Adipocyte (in vitro differentiated cells): ENCODE measurements around the gene PDE7B.

Experiments used
- DNase-seq: peaks from one replicate; pipeline ENCODE4 v3.0.0-alpha.2; 2015; ENCODE audit warnings: low read depth
- H3K27me3 ChIP-seq: replicated peaks from 2 replicates; pipeline ENCODE4 v1.7.0; 2013; ENCODE audit warnings: mild to moderate bottlenecking, low read length, moderate library complexity; ENCODE audit not compliant: control insufficient read depth, insufficient read depth
- H3K36me3 ChIP-seq: 2 replicates; pipeline ENCODE4 v1.7.0; 2013; ENCODE audit warnings: low read length, mild to moderate bottlenecking, moderate library complexity; ENCODE audit not compliant: control insufficient read depth, insufficient read depth, severe bottlenecking
- H3K4me1 ChIP-seq: 2 replicates; pipeline ENCODE4 v1.7.0; 2013; ENCODE audit warnings: mild to moderate bottlenecking, low read length, moderate library complexity; ENCODE audit not compliant: control insufficient read depth, insufficient read depth
- H3K4me3 ChIP-seq: 2 replicates; pipeline ENCODE4 v1.7.0; 2013; ENCODE audit warnings: mild to moderate bottlenecking, low read length, moderate library complexity
- H3K9ac ChIP-seq: 2 replicates; pipeline ENCODE4 v1.7.0; 2013; ENCODE audit warnings: mild to moderate bottlenecking, low read length, moderate library complexity
- H3K9me3 ChIP-seq: 2 replicates; pipeline ENCODE4 v1.7.0; 2013; ENCODE audit warnings: mild to moderate bottlenecking, low read length, moderate library complexity; ENCODE audit not compliant: control insufficient read depth

PDE7B gene

DNA sequence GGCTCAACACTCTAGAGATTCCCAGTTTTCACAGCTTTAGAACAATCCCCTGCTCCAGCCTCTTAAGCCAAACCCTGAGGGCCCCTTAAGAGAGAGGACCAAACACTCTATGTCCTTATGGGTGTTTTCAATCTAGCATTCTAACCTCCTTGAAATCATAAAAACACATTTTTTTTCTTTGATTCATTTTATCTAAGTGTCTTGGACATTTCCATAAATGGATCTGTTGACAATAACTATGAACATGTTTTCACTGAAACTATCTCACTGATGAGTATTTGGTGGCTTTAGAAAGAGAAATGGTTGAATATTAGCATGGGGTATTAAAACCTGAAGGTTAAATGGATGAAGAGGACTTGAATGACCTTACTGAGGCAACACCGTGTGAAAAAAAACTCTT is 27.6 kb upstream of the PDE7B start:
- H3K36me3 ChIP-seq = no peaks in the 10 kb centered on the region
- DNase-seq = no peak

DNA sequence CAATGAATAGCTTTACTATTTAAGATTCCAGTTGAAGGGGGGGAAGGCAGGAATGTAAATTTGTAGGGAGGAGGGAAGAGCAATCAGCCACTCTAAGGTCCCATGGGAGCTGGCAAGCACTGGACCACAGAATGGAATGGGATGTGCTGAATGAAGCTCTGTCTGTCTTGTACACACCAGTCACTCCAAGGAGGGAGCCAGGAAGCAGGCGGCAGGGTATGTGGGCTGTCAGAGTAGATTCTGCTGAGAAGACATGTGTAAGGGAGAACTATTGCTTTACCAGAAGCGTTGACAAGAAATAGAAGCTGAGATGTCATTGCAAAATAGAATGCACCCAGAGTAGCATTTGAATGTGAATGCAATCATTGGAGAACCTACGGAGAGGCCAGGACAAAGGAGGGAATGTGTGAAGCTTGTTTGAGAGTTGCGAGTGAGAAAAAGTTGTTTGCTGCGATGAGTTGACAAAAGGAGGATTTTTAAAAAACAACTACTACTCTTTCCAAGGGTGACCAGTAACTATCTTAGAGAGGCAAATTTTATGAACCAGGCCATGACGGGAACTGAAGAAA is 25.2 kb upstream of the PDE7B start:
- H3K27me3 ChIP-seq = no peaks in the 10 kb centered on the region
- no peaks in the 10 kb centered on the region for H3K36me3 ChIP-seq
- H3K4me3 ChIP-seq = no peak overlapping the region
- H3K4me1 ChIP-seq = peaks cover 7% of the 10 kb centered on the region
- DNase-seq = no peak
- no peaks in the 10 kb centered on the region for H3K9me3 ChIP-seq
- no peak overlapping the region for H3K9ac ChIP-seq

More for the DNA sequence above, 27.6 kb upstream of the PDE7B start:
- Histone ChIP-seq H3K9ac (no peak overlapping the region), H3K4me1 (no peaks in the 10 kb centered on the region), H3K9me3 (no peaks in the 10 kb centered on the region), H3K27me3 (no peaks in the 10 kb centered on the region), H3K4me3 (no peak overlapping the region)

DNA sequence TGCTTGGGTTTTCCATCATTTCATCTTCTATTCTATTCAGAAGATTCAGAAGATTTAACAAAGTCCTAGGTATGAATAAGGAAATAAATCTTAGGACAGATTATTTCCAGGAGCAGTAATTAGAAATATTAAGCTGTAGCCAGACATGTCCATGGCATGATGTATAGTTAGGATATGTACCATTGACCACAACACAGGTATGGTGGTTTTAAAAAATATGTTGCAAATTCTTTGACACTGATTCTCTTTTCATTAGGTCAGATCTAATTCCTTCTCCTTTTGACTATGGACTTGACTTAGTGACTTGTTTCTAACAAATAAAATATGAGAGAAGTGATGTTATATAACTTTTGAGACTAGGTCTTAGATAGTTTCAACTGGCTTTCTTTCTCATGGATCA is 23.5 kb upstream of the PDE7B start:
- DNase-seq = no peak
- no peak overlapping the region for H3K9ac ChIP-seq
- H3K4me1 ChIP-seq = peaks cover 9% of the 10 kb centered on the region
- H3K36me3 ChIP-seq = no peaks in the 10 kb centered on the region
- no peaks in the 10 kb centered on the region for H3K9me3 ChIP-seq
- peaks cover 3% of the 10 kb centered on the region for H3K27me3 ChIP-seq
- no peak overlapping the region for H3K4me3 ChIP-seq

DNA sequence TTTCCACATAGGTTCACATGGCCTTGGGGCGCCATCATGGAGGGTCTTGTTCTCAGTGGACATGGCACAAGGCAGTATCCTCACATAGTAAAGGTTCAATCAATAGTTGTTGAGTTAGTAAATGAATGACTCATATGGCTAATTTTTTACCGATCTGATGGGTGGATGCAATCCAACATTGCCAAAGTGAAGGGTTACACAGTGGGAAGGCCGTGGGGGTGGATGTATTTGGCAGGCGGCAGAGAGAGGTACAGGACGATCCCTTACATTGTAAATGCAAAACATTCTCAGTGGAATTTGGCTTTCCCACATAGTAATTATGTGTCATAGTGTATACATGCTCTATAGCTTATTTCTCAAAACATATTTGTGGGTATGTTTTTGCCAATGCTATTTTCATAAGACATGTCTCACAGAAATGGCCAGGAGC is 21.0 kb upstream of the PDE7B start:
- H3K27me3 ChIP-seq = peaks cover 3% of the 10 kb centered on the region
- no peak overlapping the region for H3K4me3 ChIP-seq
- peaks cover 9% of the 10 kb centered on the region for H3K4me1 ChIP-seq
- no peak overlapping the region for H3K9ac ChIP-seq
- peak; percentile 68 for DNase-seq
- H3K36me3 ChIP-seq = no peaks in the 10 kb centered on the region
- no peaks in the 10 kb centered on the region for H3K9me3 ChIP-seq

DNA sequence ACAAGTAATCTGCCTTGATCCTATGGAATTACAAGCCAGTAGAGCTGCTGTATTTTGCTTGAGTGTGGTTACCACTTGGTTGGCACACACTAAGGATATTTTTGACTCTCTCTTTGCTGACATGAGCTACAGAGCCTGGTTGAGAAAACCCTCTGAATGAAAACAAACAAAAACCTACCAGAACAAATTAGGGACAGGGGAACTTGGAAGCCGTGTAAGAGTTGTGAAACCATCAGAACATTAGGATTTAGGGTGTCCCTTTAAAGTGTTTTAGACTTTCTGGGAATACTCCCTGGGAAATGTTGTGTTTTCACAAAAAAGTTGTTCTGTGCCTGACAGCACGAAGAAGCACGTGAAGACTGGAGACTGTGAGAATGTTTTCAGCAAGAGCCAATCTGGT is 20.5 kb upstream of the PDE7B start:
- DNase-seq = peak; percentile 76
- peaks cover 3% of the 10 kb centered on the region for H3K27me3 ChIP-seq
- H3K4me1 ChIP-seq = peaks cover 9% of the 10 kb centered on the region
- H3K4me3 ChIP-seq = no peak overlapping the region
- no peaks in the 10 kb centered on the region for H3K9me3 ChIP-seq
- no peak overlapping the region for H3K9ac ChIP-seq
- H3K36me3 ChIP-seq = no peaks in the 10 kb centered on the region

DNA sequence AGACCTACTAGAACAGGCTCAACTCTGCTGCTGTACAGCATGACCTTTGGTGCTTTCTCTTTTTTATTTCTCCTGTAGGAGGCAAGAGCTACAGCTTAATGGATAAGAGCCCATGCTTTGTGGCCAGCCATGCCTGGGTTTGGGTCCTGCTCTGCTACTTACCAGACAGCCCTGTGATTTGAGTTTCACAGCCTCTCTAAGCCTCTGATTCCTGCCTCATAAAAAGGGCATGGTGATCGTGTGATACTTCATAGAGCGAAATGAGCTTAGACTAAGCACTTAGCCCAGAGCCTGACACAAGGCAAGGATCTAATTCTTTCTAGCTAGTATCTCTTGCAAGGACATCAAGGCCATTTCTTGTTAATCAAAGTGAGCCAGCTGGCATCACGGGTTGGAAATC is 19.3 kb upstream of the PDE7B start:
- H3K4me1 ChIP-seq = peaks cover 9% of the 10 kb centered on the region
- no peak overlapping the region for H3K4me3 ChIP-seq
- no peak overlapping the region for H3K9ac ChIP-seq
- H3K36me3 ChIP-seq = no peaks in the 10 kb centered on the region
- peaks cover 3% of the 10 kb centered on the region for H3K27me3 ChIP-seq
- no peak for DNase-seq
- H3K9me3 ChIP-seq = no peaks in the 10 kb centered on the region

DNA sequence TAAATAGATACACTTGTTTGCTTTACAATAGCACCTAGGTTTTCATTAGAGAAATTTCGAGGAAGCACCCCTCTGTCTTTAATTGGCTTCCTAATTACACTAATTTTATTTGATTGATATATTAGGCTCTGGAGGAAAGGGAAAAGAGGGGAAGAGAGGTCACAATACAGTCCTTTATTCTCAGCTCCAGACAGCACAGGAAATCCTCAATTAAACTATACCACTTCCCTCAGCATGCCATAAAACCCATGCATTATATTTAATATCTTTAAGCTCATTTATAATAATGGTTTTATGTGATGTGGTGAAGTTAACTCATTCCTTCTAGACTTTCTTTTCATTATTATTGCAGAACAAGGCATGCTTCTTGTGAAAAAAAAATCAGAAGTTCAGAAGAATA is 17.7 kb upstream of the PDE7B start:
- Histone ChIP-seq H3K4me3 (no peak overlapping the region), H3K36me3 (no peaks in the 10 kb centered on the region), H3K9ac (no peak overlapping the region), H3K27me3 (peaks cover 3% of the 10 kb centered on the region), H3K9me3 (no peaks in the 10 kb centered on the region), H3K4me1 (peaks cover 9% of the 10 kb centered on the region)
- DNase-seq = no peak

DNA sequence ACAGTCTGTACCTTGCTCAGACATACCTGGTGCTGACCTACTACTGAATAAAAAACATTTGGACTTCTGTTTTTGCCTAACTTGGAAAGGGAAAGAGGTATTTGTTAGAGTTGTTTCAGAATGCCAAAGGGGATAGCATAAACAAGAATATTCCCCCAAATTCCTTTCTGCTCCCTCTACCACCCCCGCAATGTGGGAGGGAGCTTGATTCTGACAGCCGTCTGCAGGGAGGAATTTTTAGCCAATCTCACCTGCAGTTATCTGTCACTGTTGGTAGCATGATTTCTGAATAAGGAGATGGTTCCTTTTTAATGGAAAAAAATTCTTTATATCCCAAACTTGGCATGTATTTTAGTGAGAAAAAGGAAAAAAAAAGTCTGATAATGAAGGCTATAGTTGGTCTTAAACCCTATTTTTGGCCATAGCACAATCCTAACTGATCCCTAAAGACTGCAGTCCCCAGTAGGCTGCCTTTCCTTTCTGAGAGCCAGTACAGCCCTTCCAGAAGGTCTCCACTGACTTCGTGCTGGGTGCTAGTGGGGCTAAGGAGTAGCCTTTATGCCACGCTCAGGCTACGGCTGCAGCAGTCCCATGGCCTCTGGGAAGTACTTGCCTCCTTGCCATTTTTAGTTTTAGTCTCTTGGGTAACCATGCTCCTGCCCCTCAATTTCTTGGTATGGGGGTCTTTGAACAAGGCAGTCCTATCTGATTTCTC is 13.6 kb upstream of the PDE7B start:
- H3K9ac ChIP-seq = no peak overlapping the region
- H3K9me3 ChIP-seq = no peaks in the 10 kb centered on the region

DNA sequence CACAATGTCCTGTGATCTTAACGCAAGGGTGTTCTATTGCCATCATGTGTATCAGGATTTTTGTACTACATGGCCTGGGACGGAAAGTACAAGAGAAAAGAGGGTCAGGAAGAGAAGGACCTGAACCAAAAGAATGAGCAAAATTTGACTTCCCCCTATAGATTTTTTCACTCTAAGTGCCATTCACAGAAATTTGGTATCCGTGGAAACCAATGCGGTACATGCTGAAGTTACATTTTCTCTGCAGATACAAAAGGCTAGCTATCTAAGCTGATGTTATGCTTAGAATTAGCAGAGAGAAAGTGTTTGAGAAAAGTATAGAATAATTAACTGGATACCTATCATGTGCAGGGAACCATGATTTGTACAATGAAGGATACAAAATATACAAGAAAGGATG is 12.4 kb upstream of the PDE7B start:
- Histone ChIP-seq H3K4me3 (no peak overlapping the region), H3K36me3 (no peaks in the 10 kb centered on the region), H3K9me3 (no peaks in the 10 kb centered on the region), H3K9ac (no peak overlapping the region), H3K27me3 (no peaks in the 10 kb centered on the region), H3K4me1 (no peaks in the 10 kb centered on the region)
- DNase-seq = no peak

More for the DNA sequence above, 13.6 kb upstream of the PDE7B start:
- Histone ChIP-seq H3K4me3 (no peak overlapping the region), H3K36me3 (no peaks in the 10 kb centered on the region), H3K4me1 (no peaks in the 10 kb centered on the region), H3K27me3 (no peaks in the 10 kb centered on the region)
- no peak for DNase-seq

DNA sequence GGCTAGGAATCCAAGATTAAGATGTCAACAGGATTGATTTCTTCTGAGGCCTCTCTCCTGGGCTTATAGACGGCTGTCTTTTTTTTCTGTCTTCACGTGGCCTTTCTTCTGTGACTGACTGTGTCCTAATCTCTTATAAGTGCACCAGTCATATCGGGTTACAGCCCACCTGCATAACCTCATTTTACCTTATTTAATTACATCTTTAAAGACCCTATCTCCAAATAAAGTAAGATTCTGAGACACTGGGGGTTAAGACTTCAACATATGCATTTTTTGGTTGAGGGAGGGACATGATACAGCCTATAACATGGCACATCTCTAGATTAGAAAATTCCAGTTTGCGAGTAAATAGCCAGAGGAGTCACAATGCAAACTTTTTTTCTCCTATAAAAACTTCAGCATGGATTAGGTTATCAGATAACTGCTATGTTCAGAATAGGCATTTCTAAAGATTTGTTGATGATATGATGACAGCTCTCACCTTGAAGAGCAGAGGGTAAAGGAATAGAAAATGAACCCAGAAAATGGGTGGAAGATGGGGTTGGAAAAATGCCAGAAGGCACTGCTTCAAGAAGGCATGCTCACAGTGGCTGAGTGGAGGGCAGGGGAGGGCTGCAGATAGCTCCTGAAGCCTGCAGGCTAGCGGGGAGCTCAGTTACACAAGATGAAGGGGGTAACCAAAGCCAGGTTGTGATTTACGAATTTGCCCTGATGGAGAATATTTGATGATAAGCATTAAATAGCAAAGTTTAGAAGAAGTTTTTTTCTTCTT is 8.7 kb upstream of the PDE7B start:
- Histone ChIP-seq H3K4me3 (no peak overlapping the region), H3K9me3 (peaks cover 3% of the 10 kb centered on the region), H3K36me3 (no peaks in the 10 kb centered on the region), H3K9ac (no peak overlapping the region), H3K27me3 (no peaks in the 10 kb centered on the region), H3K4me1 (no peaks in the 10 kb centered on the region)
- no peak for DNase-seq

DNA sequence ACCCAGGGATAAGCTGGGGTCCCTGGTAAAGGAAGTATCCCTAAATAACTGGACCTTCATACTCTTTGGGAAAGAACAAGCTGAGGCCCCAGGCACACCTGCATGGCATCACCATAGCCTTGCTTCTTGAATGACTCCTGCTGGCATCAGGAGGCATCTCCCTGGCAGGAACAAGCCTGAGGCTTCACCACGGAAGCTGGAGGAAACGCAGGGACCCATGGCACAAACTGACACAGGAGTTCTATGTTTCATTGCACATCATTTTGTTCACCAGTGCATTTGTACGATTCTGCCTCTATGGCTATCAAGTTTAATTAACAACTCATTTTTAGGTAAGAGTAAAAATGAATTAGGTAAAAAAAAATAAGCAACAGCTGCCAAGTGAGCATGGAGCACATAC is 619 bp upstream of the PDE7B start:
- peak; percentile 54 for DNase-seq
- H3K9me3 ChIP-seq = peaks cover 3% of the 10 kb centered on the region
- H3K4me3 ChIP-seq = peak overlapping the region; percentile 81
- peak overlapping the region; percentile 81 for H3K9ac ChIP-seq
- no peaks in the 10 kb centered on the region for H3K36me3 ChIP-seq
- H3K4me1 ChIP-seq = peaks cover 27% of the 10 kb centered on the region
- no peaks in the 10 kb centered on the region for H3K27me3 ChIP-seq
